ENCODE measurements around the gene CACNA2D1.

DNA sequence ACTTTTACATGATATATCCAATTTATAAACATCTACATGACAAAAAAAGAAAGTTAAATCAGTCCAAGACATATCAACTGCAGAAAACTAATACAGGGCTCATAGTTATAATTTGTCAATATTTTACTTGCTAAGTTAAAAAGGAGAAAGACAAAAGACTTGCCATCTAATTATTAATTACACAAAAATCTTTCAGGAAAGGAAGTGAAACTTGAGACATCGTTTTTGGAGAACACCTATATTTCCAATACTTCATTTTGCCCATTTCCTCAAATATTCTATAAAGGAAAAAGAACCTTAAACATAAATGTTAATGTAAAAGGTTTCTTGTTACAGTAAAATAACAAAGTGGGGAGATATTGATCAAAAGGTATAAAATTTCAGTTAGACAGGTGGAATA lies 148.7 kb downstream of the CACNA2D1 start:
- TF ChIP-seq, protein P1, sequence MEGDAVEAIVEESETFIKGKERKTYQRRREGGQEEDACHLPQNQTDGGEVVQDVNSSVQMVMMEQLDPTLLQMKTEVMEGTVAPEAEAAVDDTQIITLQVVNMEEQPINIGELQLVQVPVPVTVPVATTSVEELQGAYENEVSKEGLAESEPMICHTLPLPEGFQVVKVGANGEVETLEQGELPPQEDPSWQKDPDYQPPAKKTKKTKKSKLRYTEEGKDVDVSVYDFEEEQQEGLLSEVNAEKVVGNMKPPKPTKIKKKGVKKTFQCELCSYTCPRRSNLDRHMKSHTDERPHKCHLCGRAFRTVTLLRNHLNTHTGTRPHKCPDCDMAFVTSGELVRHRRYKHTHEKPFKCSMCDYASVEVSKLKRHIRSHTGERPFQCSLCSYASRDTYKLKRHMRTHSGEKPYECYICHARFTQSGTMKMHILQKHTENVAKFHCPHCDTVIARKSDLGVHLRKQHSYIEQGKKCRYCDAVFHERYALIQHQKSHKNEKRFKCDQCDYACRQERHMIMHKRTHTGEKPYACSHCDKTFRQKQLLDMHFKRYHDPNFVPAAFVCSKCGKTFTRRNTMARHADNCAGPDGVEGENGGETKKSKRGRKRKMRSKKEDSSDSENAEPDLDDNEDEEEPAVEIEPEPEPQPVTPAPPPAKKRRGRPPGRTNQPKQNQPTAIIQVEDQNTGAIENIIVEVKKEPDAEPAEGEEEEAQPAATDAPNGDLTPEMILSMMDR (IDR thresholded peaks at IDR 0.05), result no peak
- TF ChIP-seq POLR2A (IDR thresholded peaks at IDR 0.05), result no peak
- no peak for TF ChIP-seq POLR2AphosphoS5 (IDR thresholded peaks at IDR 0.05)
- TF ChIP-seq EP300 (IDR thresholded peaks at IDR 0.05), result no peak
